A673 (cell line): ENCODE results near the gene KNDC1. TPM values are rescaled to one million over a fixed set of nuclear protein-coding genes. Genes with fewer than 3 reads are reported as not detected.

Experiments
- BruUV-seq: library from RNA; stranded (reverse); fragments of 400-500 nt; replicated peaks from 2 replicates; lab custom pipeline; 2021; lab: Mats Ljungman, UMichigan
- CTCF ChIA-PET: fragments of 300-600 bp; sonication (Branson Sonifier 250); formaldehyde crosslinking; loops from one replicate; lab custom pipeline; 2022; ENCODE audit warnings: antibody characterized with exemption; lab: Charles Lee
- POLR2A ChIA-PET: fragments of 300-600 bp; sonication (Branson Sonifier 250); formaldehyde crosslinking; loops from one replicate; lab custom pipeline; 2022; ENCODE audit warnings: antibody characterized with exemption; ENCODE audit not compliant: low non-redundant PET; lab: Charles Lee
- DNase-seq: peaks from one replicate; pipeline ENCODE4 v3.0.0-alpha.2; 2015; ENCODE audit warnings: low spot score
- H3K27ac ChIP-seq: fragments of 200-600 bp; sonication (generic); 2 replicates; pipeline ENCODE4 v1.5.1; 2016; ENCODE audit warnings: mixed run types, low read depth, mild to moderate bottlenecking, mixed read lengths, antibody characterized with exemption, low read length; ENCODE audit not compliant: poor library complexity, severe bottlenecking
- H3K27me3 ChIP-seq: fragments of 200-600 bp; sonication (generic); replicated peaks from 2 replicates; pipeline ENCODE4 v1.6.1; 2017; ENCODE audit warnings: mixed run types, low read depth, mild to moderate bottlenecking, mixed read lengths, antibody characterized with exemption, low read length; ENCODE audit not compliant: insufficient read depth, poor library complexity
- H3K36me3 ChIP-seq: fragments of 200-600 bp; sonication (generic); 2 replicates; pipeline ENCODE4 v1.6.1; 2016; ENCODE audit warnings: mixed run types, mild to moderate bottlenecking, mixed read lengths, antibody characterized with exemption, low read length; ENCODE audit not compliant: insufficient read depth, poor library complexity, severe bottlenecking
- H3K4me1 ChIP-seq: fragments of 200-600 bp; sonication (generic); 2 replicates; pipeline ENCODE4 v1.6.1; 2017; ENCODE audit warnings: mixed run types, mild to moderate bottlenecking, mixed read lengths, antibody characterized with exemption, low read length; ENCODE audit not compliant: insufficient read depth, poor library complexity, severe bottlenecking
- H3K4me3 ChIP-seq: fragments of 200-600 bp; sonication (generic); 2 replicates; pipeline ENCODE4 v1.5.1; 2016; ENCODE audit warnings: low read depth, mixed run types, mild to moderate bottlenecking, mixed read lengths, low read length; ENCODE audit not compliant: poor library complexity, severe bottlenecking
- H3K9me3 ChIP-seq: fragments of 200-600 bp; sonication (generic); 2 replicates; pipeline ENCODE4 v1.6.1; 2016; ENCODE audit warnings: mixed run types, low read depth, mild to moderate bottlenecking, mixed read lengths, antibody characterized with exemption, low read length; ENCODE audit not compliant: poor library complexity, severe bottlenecking
- CTCF ChIP-seq: fragments of 300-800, 200-600 bp; sonication (generic); conservative IDR thresholded peaks from 2 replicates; pipeline ENCODE4 v1.5.1; 2017; ENCODE audit warnings: low read depth, mild to moderate bottlenecking, antibody characterized with exemption, low read length, moderate library complexity, mixed read lengths
- EZH2 ChIP-seq: fragments of 200-600 bp; sonication (generic); IDR thresholded peaks from 2 replicates; pipeline ENCODE4 v1.6.1; 2017; ENCODE audit warnings: borderline replicate concordance, low read depth, mild to moderate bottlenecking, mixed read lengths, antibody characterized with exemption, low read length; ENCODE audit not compliant: poor library complexity, severe bottlenecking
- intact Hi-C: fragments of 100-400 bp; cut with micrococcal nuclease; formaldehyde crosslinking; loops from one replicate; pipeline ENCODE4 v1.10.0; 2022; ENCODE audit not compliant: unreplicated experiment
- total RNA-seq: library from RNA; stranded (reverse); gene quantifications from 2 replicates; pipeline ENCODE4 v1.2.3, GENCODE V29; 2021

Gene KNDC1
- total RNA-seq, 1 experiment from 2014 or later: not detected

DNA sequence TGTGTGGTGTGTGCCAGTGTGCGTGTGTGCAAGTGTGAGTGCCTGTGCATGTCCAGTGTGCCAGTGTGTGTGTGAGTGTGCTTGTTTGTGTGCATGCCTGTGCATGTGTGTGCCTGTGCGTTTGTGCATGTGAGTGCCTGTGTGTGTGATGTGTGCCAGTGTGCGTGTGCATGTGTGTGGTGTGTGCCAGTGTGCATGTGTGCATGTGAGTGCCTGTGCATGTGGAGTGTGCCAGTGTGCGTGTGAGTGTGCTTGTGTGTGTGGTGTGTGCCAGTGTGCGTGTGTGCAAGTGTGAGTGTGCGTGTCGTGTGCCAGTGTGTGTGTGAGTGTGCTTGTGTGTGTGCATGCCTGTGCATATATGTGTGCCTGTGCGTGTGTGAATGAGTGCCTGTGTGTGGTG, 38.5 kb upstream of the KNDC1 start:
- no peak overlapping the region for H3K27ac ChIP-seq
- ChIA-PET POLR2A (no interaction called here), CTCF (no interaction called here)
- no TSS peak for BruUV-seq
- H3K27me3 ChIP-seq: peaks cover 9% of the 10 kb centered on the region
- no peaks in the 10 kb centered on the region for H3K9me3 ChIP-seq
- DNase-seq: no peak
- H3K4me1 ChIP-seq: no peaks in the 10 kb centered on the region
- TF ChIP-seq EZH2 (no peak), CTCF (no peak)
- intact Hi-C loops: loop anchor here (5.0 to 10.0 kb wide), 4 partner anchors 187 to 467 kb away; no protein-coding TSS in a partner anchor
- no peak overlapping the region for H3K4me3 ChIP-seq
- no peaks in the 10 kb centered on the region for H3K36me3 ChIP-seq

DNA sequence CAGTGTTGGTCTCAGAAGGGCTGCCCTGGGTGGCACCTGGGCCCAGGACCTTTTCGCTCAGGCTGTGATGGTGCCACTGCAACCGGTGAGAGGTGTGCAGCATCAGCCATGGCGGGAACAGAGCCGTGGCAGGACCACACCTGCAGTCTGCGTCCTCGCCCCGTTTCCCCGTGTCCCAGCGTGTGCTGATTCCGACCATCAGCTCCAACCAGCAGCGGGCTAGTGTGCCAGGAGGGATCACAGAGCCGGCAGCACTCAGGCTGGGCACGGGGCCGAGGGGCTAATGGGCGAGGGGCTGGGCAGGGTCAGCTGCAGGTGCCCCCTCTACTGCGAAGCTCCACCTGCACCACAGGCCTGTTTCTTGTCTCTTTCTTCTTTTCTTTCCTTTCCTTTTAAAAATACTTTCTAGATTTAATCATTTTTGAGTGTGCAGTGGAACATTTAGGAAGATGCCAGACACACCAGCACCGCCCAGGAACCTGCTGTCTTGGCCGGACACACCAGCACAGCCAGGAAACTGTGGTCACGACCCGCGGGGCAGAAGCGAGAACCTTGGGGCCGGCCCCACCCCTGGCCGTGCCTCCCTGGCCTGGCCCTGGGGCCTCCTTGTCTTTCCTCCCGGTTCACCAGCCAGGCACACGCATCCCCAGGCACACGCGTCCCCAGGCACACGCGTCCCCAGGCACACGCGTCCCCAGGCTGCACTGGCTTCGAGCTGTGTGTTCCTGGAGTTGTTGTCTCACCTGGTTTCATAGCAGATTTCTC, 37.7 kb upstream of the KNDC1 start:
- Histone ChIP-seq H3K36me3 (no peaks in the 10 kb centered on the region), H3K4me3 (no peak overlapping the region), H3K27ac (no peak overlapping the region), H3K4me1 (no peaks in the 10 kb centered on the region), H3K27me3 (peaks cover 9% of the 10 kb centered on the region), H3K9me3 (no peaks in the 10 kb centered on the region)
- POLR2A ChIA-PET: no interaction called here
- BruUV-seq: no TSS peak
- no peak for DNase-seq
- intact Hi-C loops: loop anchor here (5.0 to 10.0 kb wide), 4 partner anchors 188 to 468 kb away; no protein-coding TSS in a partner anchor
- CTCF ChIA-PET: no interaction called here
- TF ChIP-seq EZH2 (no peak), CTCF (no peak)

- no peaks in the 10 kb centered on the region for H3K36me3 ChIP-seq
- BruUV-seq: no TSS peak
- no peaks in the 10 kb centered on the region for H3K4me1 ChIP-seq
- CTCF ChIA-PET: no interaction called here
- H3K27ac ChIP-seq: no peak overlapping the region
- no peaks in the 10 kb centered on the region for H3K9me3 ChIP-seq
- H3K27me3 ChIP-seq: peaks cover 9% of the 10 kb centered on the region
- intact Hi-C loops: loop anchor here (5.0 to 10.0 kb wide), 4 partner anchors 188 to 468 kb away; no protein-coding TSS in a partner anchor
- no peak for DNase-seq
- H3K4me3 ChIP-seq: no peak overlapping the region
- POLR2A ChIA-PET: no interaction called here
- no peak for TF ChIP-seq EZH2
- no peak for TF ChIP-seq CTCF
Measured at GRCh38 chr10:133123050-133123745, 36.8 kb upstream of the KNDC1 start.
